SK-N-SH (cell line): ENCODE data around the gene TRIM8.

Experiments used
- CHD2 ChIP-seq: fragments of 150-350 bp; IDR thresholded peaks from 2 replicates; pipeline ENCODE4 v1.6.1; 2018; ENCODE audit warnings: low read length; ENCODE audit not compliant: partially characterized antibody
- CTCF ChIP-seq: fragments of 200-600 bp; sonication (generic); IDR thresholded peaks from 2 replicates; pipeline ENCODE4 v1.6.1; 2017; ENCODE audit warnings: antibody characterized with exemption, mild to moderate bottlenecking, moderate library complexity
- EZH2phosphoT487 ChIP-seq: fragments of 200-600 bp; sonication (generic); IDR thresholded peaks from 2 replicates; pipeline ENCODE4 v1.6.1; 2017; ENCODE audit warnings: low read depth, mixed run types, mild to moderate bottlenecking, antibody characterized with exemption, moderate library complexity, borderline replicate concordance
- MAX ChIP-seq: IDR thresholded peaks from 2 replicates; pipeline ENCODE4 v1.4.0; 2012; ENCODE audit warnings: low read depth
- POLR2AphosphoS5 ChIP-seq: IDR thresholded peaks from 2 replicates; pipeline ENCODE4 v1.6.1; 2012; ENCODE audit warnings: low read depth, low read length
- REST ChIP-seq: IDR thresholded peaks from 2 replicates; pipeline ENCODE4 v1.6.1; 2012; ENCODE audit warnings: mild to moderate bottlenecking, low read depth, low read length, moderate library complexity
- TEAD4 ChIP-seq: IDR thresholded peaks from 2 replicates; pipeline ENCODE4 v1.4.0; 2012; ENCODE audit warnings: mild to moderate bottlenecking, borderline replicate concordance; ENCODE audit not compliant: insufficient read depth
- USF1 ChIP-seq: IDR thresholded peaks from 2 replicates; pipeline ENCODE4 v1.4.0; 2012; ENCODE audit warnings: low read depth, borderline replicate concordance
- YY1 ChIP-seq: IDR thresholded peaks from 2 replicates; pipeline ENCODE4 v1.4.0; 2012; ENCODE audit warnings: low read depth, mild to moderate bottlenecking

- TF ChIP-seq REST (no peak), CTCF (no peak), MAX (no peak), TEAD4 (no peak), USF1 (no peak), YY1 (no peak), POLR2AphosphoS5 (no peak), EZH2phosphoT487 (no peak), CHD2 (no peak)
Measured at GRCh38 chr10:102657451-102657850, 13.2 kb downstream of the TRIM8 start.
